Activated naive CD4-positive, alpha-beta T cell treated with Interleukin-2 at 50 U/mL for 16 hours (primary cell): Measurements from ENCODE around the gene CEACAM21.
"Not testable (repeated sequence)": the region's sequence is repeated elsewhere in the genome, so short reads cannot be mapped to it uniquely, and the experiment has no call there.

Experiments used
- DNase-seq: peaks from one replicate; pipeline ENCODE4 v3.0.0-alpha.2; 2020

The CEACAM21 gene

GRCh38 chr19:41551212-41551610, 24.8 kb upstream of the CEACAM21 start:
- DNase-seq = no peak

- no peak for DNase-seq
These were observed 24.3 kb upstream of the CEACAM21 start for GRCh38 chr19:41551711-41552110.

GRCh38 chr19:41552558-41552957, 23.4 kb upstream of the CEACAM21 start:
- no peak for DNase-seq

DNA sequence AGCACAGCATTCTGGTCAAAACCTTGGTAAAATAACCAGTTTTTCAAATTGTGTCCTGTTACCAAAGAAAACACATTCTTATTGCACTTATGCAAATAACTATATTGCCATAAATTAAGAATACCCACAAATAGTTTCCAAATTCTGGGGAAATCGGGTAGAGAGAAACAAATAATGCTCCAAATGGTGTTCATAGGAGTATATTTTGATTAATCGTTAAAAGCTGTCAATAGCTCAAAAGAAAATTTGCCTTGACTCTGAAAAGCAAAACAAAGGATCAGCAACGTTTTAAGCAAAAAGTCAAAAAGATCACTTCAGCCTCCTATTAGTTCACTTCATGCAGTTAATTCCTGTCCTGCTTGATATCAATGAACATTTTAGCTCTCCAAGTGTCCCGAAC, 22.2 kb upstream of the CEACAM21 start:
- DNase-seq = no peak

- DNase-seq = no peak
These were observed 21.1 kb upstream of the CEACAM21 start for GRCh38 chr19:41554907-41555306.

- no peak for DNase-seq
These were observed 20.2 kb upstream of the CEACAM21 start for GRCh38 chr19:41555748-41556147.

DNA sequence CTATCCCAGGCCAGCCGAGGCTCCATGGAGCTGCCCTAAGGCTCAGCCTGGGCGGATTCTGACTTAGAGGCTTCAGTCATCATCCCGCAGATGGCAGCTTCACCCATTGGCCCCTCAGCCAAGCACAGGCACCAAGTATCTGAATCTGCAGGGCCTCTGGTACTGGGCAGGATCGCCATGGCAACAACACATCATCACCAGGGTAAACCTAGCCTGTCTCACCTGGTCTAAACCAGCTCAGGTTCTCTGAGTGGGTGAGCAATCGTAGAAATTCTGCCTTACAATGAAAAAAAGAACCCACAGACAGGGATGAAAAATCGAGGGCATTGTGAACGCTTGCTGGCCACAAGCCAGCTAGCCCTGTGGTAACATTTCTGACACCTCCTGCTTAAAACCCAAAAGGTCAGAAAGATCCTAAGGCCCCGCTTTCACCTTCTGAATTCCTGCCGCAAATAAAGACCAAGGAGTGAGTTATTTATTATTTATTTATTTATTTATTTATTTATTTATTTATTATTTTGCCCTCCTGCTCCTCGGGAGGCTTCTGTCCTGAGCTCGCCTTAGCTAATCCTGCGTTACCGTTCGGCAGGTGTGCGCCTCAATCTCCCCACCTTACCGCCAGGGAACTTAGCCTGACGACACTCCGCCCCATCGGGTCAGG, 12.0 kb upstream of the CEACAM21 start:
- peak; percentile 50 for DNase-seq

DNA sequence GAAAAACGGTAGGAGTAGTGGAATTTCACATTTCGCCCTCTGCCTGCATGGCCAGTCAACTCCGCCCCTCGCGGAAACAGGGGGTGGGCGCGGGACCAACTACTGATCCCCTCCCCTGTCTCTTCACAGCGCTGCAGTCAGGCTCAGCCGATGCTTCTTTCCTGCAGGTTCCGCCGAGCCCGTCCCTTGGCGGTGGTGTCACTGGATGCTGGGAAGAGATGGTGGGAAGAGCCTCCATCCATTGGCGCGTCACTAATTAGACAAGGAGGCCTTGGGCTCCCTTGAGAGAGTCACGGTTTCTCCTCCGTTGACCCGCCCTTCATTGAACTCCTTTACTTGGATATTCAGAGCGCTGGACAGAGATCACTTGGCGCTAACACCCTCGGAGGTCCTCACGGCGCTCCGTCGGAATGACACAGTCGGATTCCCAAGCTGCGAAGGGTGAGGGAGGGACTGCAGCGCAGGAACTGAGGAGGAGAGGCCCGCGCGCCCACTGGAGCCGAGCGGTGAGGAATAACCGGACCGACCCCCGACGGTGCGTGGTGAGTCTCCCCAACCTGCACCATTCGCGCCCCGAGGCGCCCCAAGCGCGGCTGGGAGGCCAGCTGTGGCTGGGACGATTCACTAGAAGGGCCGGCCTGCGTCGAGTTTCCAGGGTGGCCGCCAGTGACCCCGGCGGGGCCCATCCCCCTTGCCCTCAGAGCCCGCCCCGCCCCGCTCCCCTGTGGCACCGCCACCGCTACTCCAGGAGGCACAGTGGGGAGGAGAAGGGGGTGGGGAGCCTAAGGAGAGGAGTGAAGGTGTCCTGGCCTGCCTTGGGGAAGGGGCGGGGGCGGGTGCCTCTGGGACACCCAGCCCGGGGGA, 11.2 kb upstream of the CEACAM21 start:
- DNase-seq = no peak

DNA sequence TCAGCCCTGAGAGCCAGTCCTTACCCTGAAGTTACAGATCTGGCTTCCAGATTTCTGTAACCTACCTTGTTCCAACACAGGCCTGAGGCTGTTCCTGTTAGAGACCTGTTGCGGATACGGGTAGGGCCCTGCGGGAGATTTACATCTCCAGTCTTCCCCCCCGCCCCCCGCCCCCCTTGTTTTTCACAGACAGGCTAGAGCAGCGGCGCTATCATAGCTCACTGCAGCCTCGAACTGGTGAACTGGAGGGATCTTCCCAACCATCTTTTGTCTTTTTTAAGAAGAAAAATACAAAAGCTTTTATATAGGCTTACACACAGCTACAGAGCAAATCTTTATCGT, 10.6 kb upstream of the CEACAM21 start:
- DNase-seq = no peak

- no peak for DNase-seq
These were observed 10.0 kb upstream of the CEACAM21 start for GRCh38 chr19:41566001-41566400.

DNA sequence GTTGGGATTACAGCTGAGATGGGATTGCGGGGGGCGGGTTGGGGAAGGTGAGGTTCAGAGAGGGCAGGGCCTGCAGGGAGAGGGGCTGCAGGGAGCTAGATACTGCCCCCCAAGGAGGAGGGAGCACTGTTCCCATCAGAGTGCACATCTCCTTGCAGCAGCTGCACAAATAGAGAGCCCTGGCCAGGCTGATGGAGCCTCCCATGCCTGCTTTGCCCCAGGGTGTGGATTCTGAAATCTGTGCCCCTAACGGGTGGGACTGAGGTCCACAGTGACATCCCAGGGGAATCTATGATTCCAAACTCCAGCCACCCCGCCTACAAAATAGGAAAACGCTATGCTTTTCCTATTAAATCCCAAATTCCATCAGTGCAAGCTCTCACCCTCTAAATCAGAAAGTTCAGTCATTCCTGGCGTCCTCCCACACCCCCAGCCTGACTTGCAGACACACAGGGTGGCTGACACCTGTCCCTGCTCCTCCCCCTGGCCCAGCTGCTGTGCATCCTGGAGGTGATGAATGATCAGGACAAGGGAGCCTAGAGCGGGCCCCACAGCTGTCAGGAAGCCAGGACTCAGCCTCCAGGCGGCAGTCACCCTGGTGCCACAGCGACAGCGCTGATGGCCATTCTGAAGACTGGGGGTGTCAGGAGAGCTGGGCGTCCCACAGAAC, 6.3 kb upstream of the CEACAM21 start:
- DNase-seq = no peak

DNA sequence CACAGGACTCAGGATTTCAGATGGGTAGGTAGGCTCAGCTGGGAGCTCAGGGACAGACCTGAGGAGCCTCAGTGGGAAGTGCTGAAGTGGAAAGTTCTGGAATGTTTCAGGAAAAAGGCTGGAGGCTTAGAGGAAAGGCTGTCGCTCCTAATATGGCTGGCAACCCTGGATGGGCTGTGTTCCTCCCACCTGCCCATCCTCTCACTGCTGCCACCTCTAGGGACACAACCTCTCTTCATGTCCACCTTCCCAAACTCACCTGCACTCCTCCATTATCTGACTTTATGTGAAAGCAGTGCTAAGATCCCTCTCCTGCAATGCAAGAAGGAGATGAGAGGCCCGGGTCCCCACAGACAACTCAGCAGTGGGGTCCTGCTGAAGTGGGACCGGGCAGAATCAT, 5.8 kb upstream of the CEACAM21 start:
- DNase-seq = no peak

DNA sequence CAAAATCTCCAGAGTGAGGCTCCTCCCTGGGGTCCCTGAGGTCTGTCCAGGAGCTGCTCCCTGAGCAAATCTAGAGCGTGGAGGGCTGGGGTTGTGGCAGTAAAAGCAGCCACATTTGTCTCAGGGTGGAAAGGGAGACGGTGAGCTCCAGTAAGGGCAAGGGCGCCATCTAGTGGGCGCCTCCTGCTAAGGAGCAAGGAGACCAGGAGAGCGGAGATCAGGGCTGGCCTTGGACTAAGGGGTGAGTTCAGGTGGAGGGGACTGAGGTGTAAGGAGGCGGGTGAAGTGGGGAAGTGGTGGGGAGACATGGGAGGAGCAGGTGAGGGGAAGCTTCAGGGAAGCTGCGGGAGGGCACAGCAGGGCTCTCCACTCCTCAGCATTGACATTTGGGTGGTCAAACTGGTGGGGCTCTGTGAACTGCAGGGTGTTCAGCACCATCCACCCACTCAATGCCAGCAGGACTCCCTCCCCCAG, 5.3 kb upstream of the CEACAM21 start:
- peak; percentile 86 for DNase-seq

- no peak for DNase-seq
These were observed 1.3 kb downstream of the CEACAM21 start for GRCh38 chr19:41577144-41577830.

DNA sequence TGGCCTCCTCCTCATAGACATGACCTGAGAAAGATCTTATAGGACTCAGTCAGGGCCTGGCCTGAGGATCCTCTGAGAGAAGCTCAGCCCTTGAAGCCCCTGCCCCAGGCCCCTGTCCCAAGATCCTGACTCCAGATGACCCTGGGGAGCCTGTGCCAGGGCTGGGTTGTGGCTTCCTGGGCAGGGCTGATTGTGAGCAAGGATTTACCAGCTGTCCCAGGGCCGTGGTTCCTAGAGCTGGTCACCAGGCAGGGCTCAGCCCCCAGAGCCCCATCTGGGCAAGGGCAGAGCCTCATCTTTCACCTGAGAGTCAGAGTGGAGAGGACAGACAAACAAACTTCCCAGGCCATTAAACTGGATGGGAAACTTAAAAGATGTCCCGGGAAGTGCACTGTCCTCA, 1.9 kb downstream of the CEACAM21 start:
- no peak for DNase-seq

DNA sequence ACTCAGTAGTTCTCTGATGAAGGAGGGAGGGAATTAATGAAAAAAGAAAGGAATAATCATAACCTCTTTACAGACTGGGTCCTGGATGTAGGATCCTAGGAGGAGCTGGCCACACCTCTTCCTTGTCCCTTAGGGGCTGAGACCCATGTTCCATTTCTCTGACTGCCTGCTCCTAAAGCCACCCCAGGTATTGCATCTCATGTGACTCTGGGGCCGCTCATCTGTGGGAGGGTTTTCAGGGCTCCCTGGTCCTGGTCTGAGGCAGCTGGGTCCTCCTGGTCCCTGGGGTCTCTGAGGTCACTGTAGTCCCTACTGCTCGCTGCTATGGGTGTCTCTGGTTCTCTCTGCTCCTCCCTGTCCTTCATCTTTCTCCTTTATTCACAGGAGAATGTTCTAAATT, 2.9 kb downstream of the CEACAM21 start:
- DNase-seq = no peak

DNA sequence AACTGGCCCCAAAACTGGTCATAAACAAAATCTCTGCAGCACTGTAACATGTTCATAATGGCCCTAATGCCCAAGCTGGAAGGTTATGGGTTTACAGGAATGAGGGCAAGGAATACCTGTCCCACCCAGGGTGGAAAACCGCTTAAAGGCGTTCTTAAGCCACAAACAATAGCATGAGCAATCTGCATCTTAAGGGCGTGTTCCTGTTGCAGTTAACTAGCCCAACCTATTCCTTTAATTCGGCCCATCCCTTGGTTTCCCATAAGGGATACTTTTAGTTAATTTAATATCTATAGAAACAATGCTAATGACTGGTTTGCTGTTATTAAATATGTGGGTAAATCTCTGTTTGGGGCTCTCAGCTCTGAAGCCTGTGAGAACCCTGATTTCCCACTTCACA, 5.1 kb downstream of the CEACAM21 start:
- DNase-seq = not testable (repeated sequence)

- DNase-seq = not testable (repeated sequence)
These were observed 6.7 kb downstream of the CEACAM21 start for GRCh38 chr19:41582577-41583182.

DNA sequence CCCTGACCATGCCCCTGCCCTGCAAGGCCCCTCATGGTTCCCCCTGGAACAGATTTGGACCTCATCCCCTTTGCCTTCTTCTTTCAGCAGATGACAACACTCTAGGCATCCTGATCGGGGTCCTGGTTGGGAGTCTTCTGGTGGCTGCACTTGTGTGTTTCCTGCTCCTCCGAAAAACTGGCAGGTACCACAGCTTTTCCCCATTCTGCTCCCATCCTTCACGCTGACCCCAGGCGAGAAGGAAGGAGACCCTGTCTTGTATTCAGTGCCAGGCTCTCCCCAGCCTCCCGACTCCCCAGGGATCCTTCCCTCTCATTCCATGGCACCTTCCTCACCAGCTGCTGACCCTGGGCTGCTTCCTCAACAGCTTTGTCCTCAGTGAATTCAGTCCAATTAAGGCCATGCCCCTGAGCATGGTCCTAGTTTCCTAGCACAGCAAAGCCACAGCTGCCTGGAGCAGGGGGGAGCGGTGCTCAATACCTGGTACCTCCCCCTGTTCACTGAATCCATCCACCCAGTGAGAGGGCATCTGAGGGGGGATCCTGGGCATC, 8.4 kb downstream of the CEACAM21 start:
- no peak for DNase-seq

GRCh38 chr19:41584931-41585330, 9.0 kb downstream of the CEACAM21 start:
- DNase-seq = no peak

DNA sequence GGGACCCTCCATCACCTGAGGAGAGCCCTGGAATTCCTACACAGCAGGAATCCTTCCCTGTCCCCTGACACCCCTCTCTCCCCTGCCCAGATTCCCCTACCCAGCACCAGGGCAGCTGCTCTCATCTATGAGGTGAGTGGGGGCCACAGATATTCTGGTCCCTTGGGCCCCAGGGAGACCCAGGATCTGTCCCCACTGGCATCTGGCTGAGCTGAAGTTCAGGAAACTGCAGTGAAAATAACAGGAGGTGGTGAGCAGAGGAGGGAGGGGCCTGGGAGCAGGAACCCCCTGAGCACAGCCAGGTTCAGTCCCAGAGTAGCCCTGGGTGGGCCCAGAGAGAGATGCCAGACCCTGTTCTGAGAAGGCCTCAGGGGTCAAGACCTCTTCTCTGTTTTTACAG, 10.1 kb downstream of the CEACAM21 start:
- DNase-seq = no peak

GRCh38 chr19:41587101-41587837, 11.3 kb downstream of the CEACAM21 start:
- DNase-seq = no peak
